GM18858 (cell line): ENCODE data around the gene SMC6.

Source experiments
- ATAC-seq: cut with Tn5 transposase; IDR thresholded peaks from one replicate; pipeline ENCODE4 v1.9.1; 2021; ENCODE audit not compliant: unreplicated experiment

SMC6 gene

GRCh38 chr2:17620280-17620679, 133.3 kb downstream of the SMC6 start:
- no peak for ATAC-seq

GRCh38 chr2:17617955-17618354, 135.7 kb downstream of the SMC6 start:
- no peak for ATAC-seq

- no peak for ATAC-seq
Observed at GRCh38 chr2:17617516-17617915, 136.1 kb downstream of the SMC6 start.

GRCh38 chr2:17616405-17616804, 137.2 kb downstream of the SMC6 start:
- ATAC-seq: no peak

GRCh38 chr2:17615728-17616351, 137.8 kb downstream of the SMC6 start:
- ATAC-seq: no peak

GRCh38 chr2:17615147-17615546, 138.5 kb downstream of the SMC6 start:
- no peak for ATAC-seq

- no peak for ATAC-seq
Observed at GRCh38 chr2:17614174-17614930, 139.3 kb downstream of the SMC6 start.
